Stimulated activated naive CD4-positive, alpha-beta T cell (primary cell): ENCODE data around the gene ITIH1.

Experiments used
- DNase-seq, 6 experiments: peaks; one replicate each; lab custom pipeline; 2025; lab: John Stamatoyannopoulos, UW

ITIH1 gene

GRCh38 chr3:52816654-52817053 is 39.3 kb downstream of the ITIH1 start:
- no peak for DNase-seq

- no peak for DNase-seq
Measured at GRCh38 chr3:52817221-52817620, 39.8 kb downstream of the ITIH1 start.

GRCh38 chr3:52817860-52818259 is 40.5 kb downstream of the ITIH1 start:
- no peak for DNase-seq

- DNase-seq = no peak
Measured at GRCh38 chr3:52819936-52820335, 42.5 kb downstream of the ITIH1 start.

- DNase-seq = peak in 2 of 6 experiments; percentile 4 to 9
Measured at GRCh38 chr3:52820736-52821135, 43.3 kb downstream of the ITIH1 start.

GRCh38 chr3:52822363-52822762 is 45.0 kb downstream of the ITIH1 start:
- DNase-seq = no peak

- no peak for DNase-seq
Measured at GRCh38 chr3:52824037-52824436, 46.6 kb downstream of the ITIH1 start.

GRCh38 chr3:52827441-52827840 is 50.0 kb downstream of the ITIH1 start:
- no peak for DNase-seq

- DNase-seq = no peak
Measured at GRCh38 chr3:52827866-52828376, 50.5 kb downstream of the ITIH1 start.

- no peak for DNase-seq
Measured at GRCh38 chr3:52829482-52829881, 52.1 kb downstream of the ITIH1 start.

- no peak for DNase-seq
Measured at GRCh38 chr3:52829906-52830463, 52.6 kb downstream of the ITIH1 start.

- DNase-seq = no peak
Measured at GRCh38 chr3:52830535-52831258, 53.3 kb downstream of the ITIH1 start, which contains the start of gene ITIH4. ITIH4 (minus strand) TSS chr3:52830672; CDS start chr3:52830642, 30 bp downstream.

GRCh38 chr3:52831500-52832301 is 54.3 kb downstream of the ITIH1 start:
- DNase-seq = no peak

- no peak for DNase-seq
Measured at GRCh38 chr3:52833202-52833601, 55.8 kb downstream of the ITIH1 start.

- no peak for DNase-seq
Measured at GRCh38 chr3:52834871-52835501, 57.6 kb downstream of the ITIH1 start, which contains the start of gene MUSTN1. MUSTN1 (minus strand) TSS chr3:52835019; CDS start chr3:52834948, 71 bp downstream.

GRCh38 chr3:52835766-52836470 is 58.5 kb downstream of the ITIH1 start:
- DNase-seq = no peak

GRCh38 chr3:52836471-52836845 is 59.1 kb downstream of the ITIH1 start:
- DNase-seq = no peak

- DNase-seq = no peak
Measured at GRCh38 chr3:52836986-52837385, 59.6 kb downstream of the ITIH1 start.

GRCh38 chr3:52838561-52839267 is 61.3 kb downstream of the ITIH1 start:
- no peak for DNase-seq

GRCh38 chr3:52839268-52839575 is 61.8 kb downstream of the ITIH1 start:
- DNase-seq = no peak
